Measurements from ENCODE around the gene STING1. TPM values are rescaled to one million over a fixed set of nuclear protein-coding genes. Genes with fewer than 3 reads are reported as not detected.

The STING1 gene
- total and polyA plus RNA-seq, 10 of the 15 experiments (the other 5 are each of a cell fraction or from before 2014, with no cell fraction given): 10.1 to 56.1 (median 41.0) TPM

DNA sequence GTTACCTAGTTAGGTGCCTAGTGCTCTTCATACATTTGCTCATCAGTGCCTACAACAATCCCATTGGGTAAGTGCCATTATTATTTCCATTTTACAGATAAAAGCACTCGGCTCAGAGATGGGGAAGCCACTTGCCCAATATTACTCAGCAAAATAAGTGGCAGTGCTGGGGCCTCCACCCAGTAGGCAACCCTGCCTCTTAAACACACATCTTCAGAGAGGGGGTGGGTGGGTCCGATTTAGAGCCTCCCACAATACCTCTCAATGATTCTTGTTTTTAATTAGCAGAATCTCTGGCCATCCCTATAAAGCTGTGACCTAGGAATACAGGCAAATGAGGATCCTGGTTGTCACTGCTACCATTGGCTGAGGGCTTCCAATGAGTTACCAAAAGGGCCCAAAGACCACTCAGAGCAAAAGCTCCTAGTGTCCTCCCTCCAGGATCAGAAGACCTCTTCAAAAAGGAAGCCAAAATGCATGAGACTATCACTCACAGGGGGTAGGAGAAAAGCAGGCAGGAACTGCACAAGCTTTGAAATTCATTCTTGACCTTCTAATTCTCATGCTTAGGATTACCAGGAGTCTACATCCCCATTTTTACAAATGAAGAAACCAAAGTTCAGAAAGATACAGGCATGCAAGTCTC is 42.5 kb upstream of the STING1 start:
- CTCF ChIA-PET: interaction anchor here (0.6 to 3.3 kb wide), 10 partner anchors 10 to 239 kb away, joined by 3 to 17 read pairs (median 6); no protein-coding TSS in a partner anchor
- no TSS peak for BruUV-seq (replicated peaks)
- POLR2A ChIA-PET: interaction anchor here (0.6 to 3.1 kb wide), 18 partner anchors 8 to 476 kb away, joined by 3 to 25 read pairs (median 4); partner anchors contain the start of genes CXXC5, ECSCR and UBE2D2

More for the DNA sequence above, 42.5 kb upstream of the STING1 start:
- TF ChIP-seq NR2C2 (IDR thresholded peaks at IDR 0.05; ENCODE audit: borderline replicate concordance, control insufficient read depth, insufficient read length, low read depth) (no peak), NFIC (IDR thresholded peaks at IDR 0.05; ENCODE audit: low read depth, low read length) (peak; percentile 29; the same call in 1 of the 2 replicates), FOXM1 (IDR thresholded peaks at IDR 0.05; ENCODE audit: low read depth, low read length) (0 out of 2 replicates have a peak, but pooled peaks have one; percentile 2), EP300 (IDR thresholded peaks at IDR 0.05; ENCODE audit: borderline replicate concordance in 1 of 2, control insufficient read depth in 1 of 2, low read depth in 2 of 2, low read length in 2 of 2) (0 out of 4 replicates have a peak, but pooled peaks of 1 of the 2 experiments have one; percentile 24), CHD4 (IDR thresholded peaks at IDR 0.05) (no peak), RCOR1 (conservative IDR thresholded peaks at IDR 0.05; ENCODE audit: low read depth, low read length) (no peak), TCF7 (IDR thresholded peaks at IDR 0.05; ENCODE audit: borderline replicate concordance) (peak; percentile 29; the same call in 1 of the 2 replicates), JUNB (IDR thresholded peaks at IDR 0.05) (peak; percentile 37; the same call in 1 of the 2 replicates), NR2F1 (conservative IDR thresholded peaks at IDR 0.05) (0 out of 2 replicates have a peak, but pooled peaks have one; percentile 8), ZNF24 (IDR thresholded peaks at IDR 0.05) (no peak), SMAD1 (IDR thresholded peaks at IDR 0.05; ENCODE audit: low read depth, partially characterized antibody) (peak; percentile 0), LARP7 (IDR thresholded peaks at IDR 0.05) (0 out of 2 replicates have a peak, but pooled peaks have one; percentile 16), SPI1 (IDR thresholded peaks at IDR 0.05; ENCODE audit: borderline replicate concordance, insufficient read depth, low read depth, low read length) (0 out of 2 replicates have a peak, but pooled peaks have one; percentile 7)
- TF ChIP-seq, protein P1, sequence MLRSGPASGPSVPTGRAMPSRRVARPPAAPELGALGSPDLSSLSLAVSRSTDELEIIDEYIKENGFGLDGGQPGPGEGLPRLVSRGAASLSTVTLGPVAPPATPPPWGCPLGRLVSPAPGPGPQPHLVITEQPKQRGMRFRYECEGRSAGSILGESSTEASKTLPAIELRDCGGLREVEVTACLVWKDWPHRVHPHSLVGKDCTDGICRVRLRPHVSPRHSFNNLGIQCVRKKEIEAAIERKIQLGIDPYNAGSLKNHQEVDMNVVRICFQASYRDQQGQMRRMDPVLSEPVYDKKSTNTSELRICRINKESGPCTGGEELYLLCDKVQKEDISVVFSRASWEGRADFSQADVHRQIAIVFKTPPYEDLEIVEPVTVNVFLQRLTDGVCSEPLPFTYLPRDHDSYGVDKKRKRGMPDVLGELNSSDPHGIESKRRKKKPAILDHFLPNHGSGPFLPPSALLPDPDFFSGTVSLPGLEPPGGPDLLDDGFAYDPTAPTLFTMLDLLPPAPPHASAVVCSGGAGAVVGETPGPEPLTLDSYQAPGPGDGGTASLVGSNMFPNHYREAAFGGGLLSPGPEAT (IDR thresholded peaks at IDR 0.05; ENCODE audit: low read depth): no peak
- TF ChIP-seq, protein P2, sequence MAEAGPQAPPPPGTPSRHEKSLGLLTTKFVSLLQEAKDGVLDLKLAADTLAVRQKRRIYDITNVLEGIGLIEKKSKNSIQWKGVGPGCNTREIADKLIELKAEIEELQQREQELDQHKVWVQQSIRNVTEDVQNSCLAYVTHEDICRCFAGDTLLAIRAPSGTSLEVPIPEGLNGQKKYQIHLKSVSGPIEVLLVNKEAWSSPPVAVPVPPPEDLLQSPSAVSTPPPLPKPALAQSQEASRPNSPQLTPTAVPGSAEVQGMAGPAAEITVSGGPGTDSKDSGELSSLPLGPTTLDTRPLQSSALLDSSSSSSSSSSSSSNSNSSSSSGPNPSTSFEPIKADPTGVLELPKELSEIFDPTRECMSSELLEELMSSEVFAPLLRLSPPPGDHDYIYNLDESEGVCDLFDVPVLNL (IDR thresholded peaks at IDR 0.05; ENCODE audit: low read depth, low read length): no peak
- TF ChIP-seq, protein P3, sequence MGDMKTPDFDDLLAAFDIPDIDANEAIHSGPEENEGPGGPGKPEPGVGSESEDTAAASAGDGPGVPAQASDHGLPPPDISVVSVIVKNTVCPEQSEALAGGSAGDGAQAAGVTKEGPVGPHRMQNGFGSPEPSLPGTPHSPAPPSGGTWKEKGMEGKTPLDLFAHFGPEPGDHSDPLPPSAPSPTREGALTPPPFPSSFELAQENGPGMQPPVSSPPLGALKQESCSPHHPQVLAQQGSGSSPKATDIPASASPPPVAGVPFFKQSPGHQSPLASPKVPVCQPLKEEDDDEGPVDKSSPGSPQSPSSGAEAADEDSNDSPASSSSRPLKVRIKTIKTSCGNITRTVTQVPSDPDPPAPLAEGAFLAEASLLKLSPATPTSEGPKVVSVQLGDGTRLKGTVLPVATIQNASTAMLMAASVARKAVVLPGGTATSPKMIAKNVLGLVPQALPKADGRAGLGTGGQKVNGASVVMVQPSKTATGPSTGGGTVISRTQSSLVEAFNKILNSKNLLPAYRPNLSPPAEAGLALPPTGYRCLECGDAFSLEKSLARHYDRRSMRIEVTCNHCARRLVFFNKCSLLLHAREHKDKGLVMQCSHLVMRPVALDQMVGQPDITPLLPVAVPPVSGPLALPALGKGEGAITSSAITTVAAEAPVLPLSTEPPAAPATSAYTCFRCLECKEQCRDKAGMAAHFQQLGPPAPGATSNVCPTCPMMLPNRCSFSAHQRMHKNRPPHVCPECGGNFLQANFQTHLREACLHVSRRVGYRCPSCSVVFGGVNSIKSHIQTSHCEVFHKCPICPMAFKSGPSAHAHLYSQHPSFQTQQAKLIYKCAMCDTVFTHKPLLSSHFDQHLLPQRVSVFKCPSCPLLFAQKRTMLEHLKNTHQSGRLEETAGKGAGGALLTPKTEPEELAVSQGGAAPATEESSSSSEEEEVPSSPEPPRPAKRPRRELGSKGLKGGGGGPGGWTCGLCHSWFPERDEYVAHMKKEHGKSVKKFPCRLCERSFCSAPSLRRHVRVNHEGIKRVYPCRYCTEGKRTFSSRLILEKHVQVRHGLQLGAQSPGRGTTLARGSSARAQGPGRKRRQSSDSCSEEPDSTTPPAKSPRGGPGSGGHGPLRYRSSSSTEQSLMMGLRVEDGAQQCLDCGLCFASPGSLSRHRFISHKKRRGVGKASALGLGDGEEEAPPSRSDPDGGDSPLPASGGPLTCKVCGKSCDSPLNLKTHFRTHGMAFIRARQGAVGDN (IDR thresholded peaks at IDR 0.05): peak; percentile 64
- H3K4me1 ChIP-seq (ENCODE audit: control insufficient read depth, insufficient read depth, low read length): peaks cover 28% of the 10 kb centered on the region
- H3K9ac ChIP-seq (ENCODE audit: control insufficient read depth, insufficient read depth, low read length): peak overlapping the region; percentile 45
- intact Hi-C loops (cut with micrococcal nuclease; ENCODE audit: unreplicated experiment) (loop anchor here (5.0 kb wide), 1 partner anchor 248 kb away; no protein-coding TSS in a partner anchor), in situ Hi-C loops (cut with MboI) (no loop called here)
- peak overlapping the region; percentile 59 for H2AFZ ChIP-seq (ENCODE audit: control insufficient read depth, low read depth, low read length)
- FAIRE-seq (no peak), ATAC-seq (peak; percentile 88), DNase-seq (ENCODE audit: low read depth, low spot score) (no peak)
- no peaks in the 10 kb centered on the region; a peak in 1 of 4 replicates for H3K36me3 ChIP-seq (ENCODE audit: control insufficient read depth in 2 of 2, insufficient read depth in 2 of 2, low read length in 1 of 2)
- peak overlapping the region; percentile 63 for H3K4me2 ChIP-seq (ENCODE audit: control insufficient read depth, insufficient read depth)
- 0 out of 2 replicates have a peak overlapping the region, but pooled peaks have one; percentile 2 for H3K4me3 ChIP-seq
- H3K9me3 ChIP-seq (replicated peaks; ENCODE audit: control insufficient read depth, insufficient read depth, low read length): no peaks in the 10 kb centered on the region; the same call in 2 of the 3 replicates
- H4K20me1 ChIP-seq (ENCODE audit: control insufficient read depth, insufficient read depth): no peaks in the 10 kb centered on the region
- ChIA-PET SMC1A (ENCODE audit: uncharacterized antibody, unreplicated experiment) (interaction anchor here (0.6 to 2.4 kb wide), 17 partner anchors 8 to 117 kb away, joined by 3 to 8 read pairs (median 4); no protein-coding TSS in a partner anchor), RAD21 (ENCODE audit: unreplicated experiment) (interaction anchor here (0.8 to 4.1 kb wide), 12 partner anchors 10 to 249 kb away, joined by 3 to 39 read pairs (median 4); partner anchors contain the start of gene UBE2D2)
- H3K27ac ChIP-seq (ENCODE audit: control insufficient read depth, insufficient read depth): peak overlapping the region; percentile 59
- 3% methylated on average over 2 of the region's 2 CpGs for WGBS (ENCODE audit: insufficient coverage, insufficient replicate concordance, low lambda C conversion rate, missing lambda C conversion rate)
- H3K79me2 ChIP-seq (ENCODE audit: control insufficient read depth, insufficient read depth, low read length): peaks cover 24% of the 10 kb centered on the region
- no peaks in the 10 kb centered on the region for H3K27me3 ChIP-seq (replicated peaks in 1 of 2; ENCODE audit: control insufficient read depth in 2 of 2, insufficient read depth in 2 of 2, low read length in 1 of 2)

Data from GM12878 (cell line).